Body of pancreas (tissue), 4 donors: Measurements from ENCODE around the gene KLK15.

Source experiments
- POLR2A ChIP-seq, 3 donors: fragments of 450-650 bp; IDR thresholded peaks; one replicate each; pipeline ENCODE4 v1.6.1; 2016; ENCODE audit warnings: antibody characterized with exemption in 3 of 3, mild to moderate bottlenecking in 2 of 3
- TF ChIP-seq, protein P1 (sequence below), 7 experiments: fragments of 450-650 bp in 4 of 7; fragments of 200-600 bp in 3 of 7; sonication (generic) in 3 of 7; IDR thresholded peaks; one replicate each; pipeline ENCODE4 v1.5.1; 2016 to 2019; ENCODE audit warnings: antibody characterized with exemption in 7 of 7

DNA sequence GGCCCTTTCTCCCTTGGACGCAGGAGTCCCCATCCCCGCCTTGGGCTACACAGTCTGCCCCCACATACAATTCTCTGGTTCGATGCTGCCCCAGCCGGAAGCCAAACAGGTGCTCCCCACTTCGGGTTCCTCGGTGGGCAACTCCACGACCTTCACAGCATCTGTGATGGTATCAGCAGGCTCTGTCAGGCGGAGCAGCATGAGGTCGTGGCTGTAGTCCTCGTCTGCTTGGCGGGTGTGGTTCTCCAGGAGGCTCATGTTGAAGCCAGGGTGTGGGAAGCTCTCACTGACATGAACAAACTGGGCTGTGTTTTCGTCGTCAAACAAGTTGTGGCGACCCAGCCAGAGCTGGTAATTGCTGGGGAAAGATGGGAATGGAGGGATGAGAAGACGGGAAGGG is 13.3 kb downstream of the KLK15 start:
- TF ChIP-seq, protein P1, sequence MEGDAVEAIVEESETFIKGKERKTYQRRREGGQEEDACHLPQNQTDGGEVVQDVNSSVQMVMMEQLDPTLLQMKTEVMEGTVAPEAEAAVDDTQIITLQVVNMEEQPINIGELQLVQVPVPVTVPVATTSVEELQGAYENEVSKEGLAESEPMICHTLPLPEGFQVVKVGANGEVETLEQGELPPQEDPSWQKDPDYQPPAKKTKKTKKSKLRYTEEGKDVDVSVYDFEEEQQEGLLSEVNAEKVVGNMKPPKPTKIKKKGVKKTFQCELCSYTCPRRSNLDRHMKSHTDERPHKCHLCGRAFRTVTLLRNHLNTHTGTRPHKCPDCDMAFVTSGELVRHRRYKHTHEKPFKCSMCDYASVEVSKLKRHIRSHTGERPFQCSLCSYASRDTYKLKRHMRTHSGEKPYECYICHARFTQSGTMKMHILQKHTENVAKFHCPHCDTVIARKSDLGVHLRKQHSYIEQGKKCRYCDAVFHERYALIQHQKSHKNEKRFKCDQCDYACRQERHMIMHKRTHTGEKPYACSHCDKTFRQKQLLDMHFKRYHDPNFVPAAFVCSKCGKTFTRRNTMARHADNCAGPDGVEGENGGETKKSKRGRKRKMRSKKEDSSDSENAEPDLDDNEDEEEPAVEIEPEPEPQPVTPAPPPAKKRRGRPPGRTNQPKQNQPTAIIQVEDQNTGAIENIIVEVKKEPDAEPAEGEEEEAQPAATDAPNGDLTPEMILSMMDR (IDR thresholded peaks at IDR 0.05): no peak
- no peak for TF ChIP-seq POLR2A (IDR thresholded peaks at IDR 0.05)
